Measurements from ENCODE around the gene GCH1.
"Not testable (repeated sequence)": the region's sequence is repeated elsewhere in the genome, so short reads cannot be mapped to it uniquely, and the experiment has no call there.

Gene GCH1

DNA sequence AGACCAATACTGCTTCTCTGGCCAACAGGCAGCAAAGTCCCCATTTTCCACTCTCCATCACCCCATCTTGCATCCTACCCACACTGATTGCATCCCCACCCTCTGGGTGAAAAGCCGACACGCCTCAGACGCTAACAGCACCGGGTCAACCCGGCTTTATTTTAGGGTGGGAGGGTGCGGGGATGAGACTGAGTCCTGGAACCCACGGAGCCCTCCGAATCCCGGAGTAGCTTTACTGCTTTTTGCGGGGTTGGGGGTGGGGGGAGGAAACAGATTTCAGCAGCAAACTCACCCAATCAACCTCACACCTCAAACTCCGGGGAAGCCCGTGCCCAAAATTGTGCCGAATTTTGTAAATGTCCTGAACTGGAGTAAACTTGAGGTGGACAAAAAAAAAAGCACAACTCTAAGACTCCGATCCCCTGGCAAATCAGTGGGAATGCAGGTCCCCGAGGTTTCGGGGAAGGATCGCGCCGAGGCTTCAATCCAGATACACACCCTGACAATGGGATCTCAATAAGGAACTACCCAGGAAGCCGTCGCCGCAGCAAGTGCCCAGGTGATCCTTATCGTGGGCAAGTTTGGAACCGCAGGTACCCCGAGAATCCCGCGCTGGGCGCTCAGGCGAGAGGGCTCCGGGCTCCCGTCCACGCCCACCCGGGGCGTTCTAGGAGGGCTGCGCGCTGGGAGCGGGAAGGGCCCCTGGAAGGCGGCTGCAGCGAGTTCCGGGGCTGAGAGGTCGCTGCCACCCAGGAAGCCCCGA, 1.1 kb downstream of the GCH1 start:
- DNase-seq (ENCODE audit: extremely low spot score) = no peak
- POLR2A ChIA-PET = interaction anchor here (0.6 to 1.3 kb wide), 3 partner anchors 27 to 84 kb away, joined by 3 to 5 read pairs (median 5); no protein-coding TSS in a partner anchor
- CTCF ChIA-PET = interaction anchor here (0.9 kb wide), 1 partner anchor 13 kb away, joined by 4 read pairs; no protein-coding TSS in a partner anchor
- no peak for TF ChIP-seq SP1 (IDR thresholded peaks at IDR 0.05)
- TF ChIP-seq L3MBTL2 (conservative IDR thresholded peaks at IDR 0.05) = peak; percentile 38
- no peak for TF ChIP-seq LEF1 (IDR thresholded peaks at IDR 0.05; ENCODE audit: borderline replicate concordance)
- TF ChIP-seq ARNT (IDR thresholded peaks at IDR 0.05) = no peak
- TF ChIP-seq FOXA1 (IDR thresholded peaks at IDR 0.05) = no peak

DNA sequence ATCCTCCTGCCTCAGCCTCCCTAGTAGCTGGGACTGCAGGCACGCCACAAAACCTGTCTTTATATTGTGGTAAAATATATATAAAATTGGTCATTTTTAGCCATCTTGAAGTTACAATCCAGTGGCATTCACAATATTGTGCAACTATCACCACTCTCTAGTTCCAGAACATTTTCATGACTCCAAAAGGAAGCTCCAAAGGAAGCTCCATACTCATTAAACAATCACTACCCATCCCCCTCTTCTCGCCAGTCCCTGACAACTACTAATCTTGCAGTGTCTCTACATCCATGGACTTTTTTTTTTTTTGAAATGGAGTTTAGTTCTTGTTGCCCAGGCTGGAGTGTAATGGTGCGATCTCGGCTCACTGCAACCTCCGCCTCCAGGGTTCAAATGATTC, 3.1 kb downstream of the GCH1 start:
- POLR2A ChIA-PET = interaction anchor here (1.7 kb wide), 1 partner anchor 11 kb away, joined by 3 read pairs; no protein-coding TSS in a partner anchor
- no peak for TF ChIP-seq TARDBP (IDR thresholded peaks at IDR 0.05)
- TF ChIP-seq LEF1 (IDR thresholded peaks at IDR 0.05; ENCODE audit: borderline replicate concordance) = no peak
- no peak for TF ChIP-seq ZNF384 (IDR thresholded peaks at IDR 0.05)
- TF ChIP-seq, protein P1, sequence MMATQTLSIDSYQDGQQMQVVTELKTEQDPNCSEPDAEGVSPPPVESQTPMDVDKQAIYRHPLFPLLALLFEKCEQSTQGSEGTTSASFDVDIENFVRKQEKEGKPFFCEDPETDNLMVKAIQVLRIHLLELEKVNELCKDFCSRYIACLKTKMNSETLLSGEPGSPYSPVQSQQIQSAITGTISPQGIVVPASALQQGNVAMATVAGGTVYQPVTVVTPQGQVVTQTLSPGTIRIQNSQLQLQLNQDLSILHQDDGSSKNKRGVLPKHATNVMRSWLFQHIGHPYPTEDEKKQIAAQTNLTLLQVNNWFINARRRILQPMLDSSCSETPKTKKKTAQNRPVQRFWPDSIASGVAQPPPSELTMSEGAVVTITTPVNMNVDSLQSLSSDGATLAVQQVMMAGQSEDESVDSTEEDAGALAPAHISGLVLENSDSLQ (IDR thresholded peaks at IDR 0.05) = no peak
- no peak for TF ChIP-seq SP1 (IDR thresholded peaks at IDR 0.05)
- TF ChIP-seq ELF4 (IDR thresholded peaks at IDR 0.05) = no peak
- TF ChIP-seq FOXK2 (IDR thresholded peaks at IDR 0.05) = no peak
- TF ChIP-seq FOXA1 (IDR thresholded peaks at IDR 0.05) = no peak
- TF ChIP-seq BHLHE40 (IDR thresholded peaks at IDR 0.05; ENCODE audit: borderline replicate concordance) = no peak
- no peak for TF ChIP-seq SUZ12 (IDR thresholded peaks at IDR 0.05)
- no peak for DNase-seq (ENCODE audit: extremely low spot score)
- CTCF ChIA-PET = interaction anchor here (0.5 to 0.6 kb wide), 3 partner anchors 23 to 116 kb away, joined by 3 to 6 read pairs (median 5); no protein-coding TSS in a partner anchor

- DNase-seq (ENCODE audit: extremely low spot score); POLR2A ChIA-PET: not testable (repeated sequence)
- CTCF ChIA-PET = interaction anchor here (1.1 kb wide), 1 partner anchor 79 kb away, joined by 3 read pairs; no protein-coding TSS in a partner anchor
These were observed 4.6 kb downstream of the GCH1 start for GRCh38 chr14:54897809-54898555.

- TF ChIP-seq L3MBTL2 (conservative IDR thresholded peaks at IDR 0.05) (no peak), FOXK2 (IDR thresholded peaks at IDR 0.05) (no peak), SP1 (IDR thresholded peaks at IDR 0.05) (no peak), HDGF (IDR thresholded peaks at IDR 0.05; ENCODE audit: borderline replicate concordance) (no peak), BHLHE40 (IDR thresholded peaks at IDR 0.05; ENCODE audit: borderline replicate concordance) (no peak)
- ChIA-PET CTCF (no interaction called here), POLR2A (no interaction called here)
- no peak for DNase-seq (ENCODE audit: extremely low spot score)
These were observed 6.9 kb downstream of the GCH1 start for GRCh38 chr14:54895683-54896082.

- DNase-seq (ENCODE audit: extremely low spot score) = no peak
- no peak for TF ChIP-seq L3MBTL2 (conservative IDR thresholded peaks at IDR 0.05)
- TF ChIP-seq NFRKB (IDR thresholded peaks at IDR 0.05) = no peak
- TF ChIP-seq SUZ12 (IDR thresholded peaks at IDR 0.05) = no peak
- ChIA-PET CTCF (no interaction called here), POLR2A (interaction anchor here (1.2 kb wide), 1 partner anchor 25 kb away, joined by 3 read pairs; no protein-coding TSS in a partner anchor)
These were observed 7.6 kb downstream of the GCH1 start for GRCh38 chr14:54894995-54895394.

- TF ChIP-seq CTBP1 (IDR thresholded peaks at IDR 0.05; ENCODE audit: borderline replicate concordance) (no peak), TARDBP (IDR thresholded peaks at IDR 0.05) (no peak), ELF4 (IDR thresholded peaks at IDR 0.05) (no peak), HDGF (IDR thresholded peaks at IDR 0.05; ENCODE audit: borderline replicate concordance) (no peak), BHLHE40 (IDR thresholded peaks at IDR 0.05; ENCODE audit: borderline replicate concordance) (no peak), L3MBTL2 (conservative IDR thresholded peaks at IDR 0.05) (no peak), ZNF384 (IDR thresholded peaks at IDR 0.05) (no peak), SUZ12 (IDR thresholded peaks at IDR 0.05) (no peak), FOXK2 (IDR thresholded peaks at IDR 0.05) (no peak), FOXA1 (IDR thresholded peaks at IDR 0.05) (no peak), ARNT (IDR thresholded peaks at IDR 0.05) (no peak)
- POLR2A ChIA-PET = no interaction called here
- CTCF ChIA-PET = no interaction called here
- DNase-seq (ENCODE audit: extremely low spot score) = peak; percentile 38
These were observed 9.4 kb downstream of the GCH1 start for GRCh38 chr14:54893151-54893760.

- POLR2A ChIA-PET = no interaction called here
- TF ChIP-seq ELF4 (IDR thresholded peaks at IDR 0.05) (no peak), ZNF384 (IDR thresholded peaks at IDR 0.05) (no peak), SP1 (IDR thresholded peaks at IDR 0.05) (no peak), TARDBP (IDR thresholded peaks at IDR 0.05) (no peak), FOXM1 (IDR thresholded peaks at IDR 0.05; ENCODE audit: borderline replicate concordance) (no peak), HDGF (IDR thresholded peaks at IDR 0.05; ENCODE audit: borderline replicate concordance) (no peak), BHLHE40 (IDR thresholded peaks at IDR 0.05; ENCODE audit: borderline replicate concordance) (no peak), FOXA1 (IDR thresholded peaks at IDR 0.05) (no peak), FOXK2 (IDR thresholded peaks at IDR 0.05) (no peak), SUZ12 (IDR thresholded peaks at IDR 0.05) (no peak), L3MBTL2 (conservative IDR thresholded peaks at IDR 0.05) (no peak), LEF1 (IDR thresholded peaks at IDR 0.05; ENCODE audit: borderline replicate concordance) (no peak), ARNT (IDR thresholded peaks at IDR 0.05) (no peak)
- TF ChIP-seq, protein P1 (IDR thresholded peaks at IDR 0.05) = no peak
- DNase-seq (ENCODE audit: extremely low spot score) = no peak
- CTCF ChIA-PET = interaction anchor here (0.6 kb wide), 1 partner anchor 1871 kb away, joined by 5 read pairs; no protein-coding TSS in a partner anchor
These were observed 11.0 kb downstream of the GCH1 start for GRCh38 chr14:54891471-54892245.
